Body of pancreas (tissue), 4 donors: Measurements from ENCODE around the gene THAP12.

ENCODE experiments used
- CTCF ChIP-seq, 7 experiments: fragments of 450-650 bp in 4 of 7; fragments of 200-600 bp in 3 of 7; sonication (generic) in 3 of 7; IDR thresholded peaks; one replicate each; pipeline ENCODE4 v1.5.1; 2016 to 2019; ENCODE audit warnings: antibody characterized with exemption in 7 of 7
- POLR2A ChIP-seq, 3 donors: fragments of 450-650 bp; IDR thresholded peaks; one replicate each; pipeline ENCODE4 v1.6.1; 2016; ENCODE audit warnings: antibody characterized with exemption in 3 of 3, mild to moderate bottlenecking in 2 of 3

GRCh38 chr11:76335842-76336241 is 45.1 kb downstream of the THAP12 start:
- TF ChIP-seq CTCF (IDR thresholded peaks at IDR 0.05), result no peak
- TF ChIP-seq POLR2A (IDR thresholded peaks at IDR 0.05), result no peak
